ENCODE data around the gene GRM1. TPM values are rescaled to one million over a fixed set of nuclear protein-coding genes. Genes with fewer than 3 reads are reported as not detected.

The GRM1 gene
- total and polyA plus RNA-seq, 2 donors (not counting 1 experiment from before 2014, with no cell fraction given), result 0.17 TPM; not detected in 1

GRCh38 chr6:146484411-146484810, 455.5 kb downstream of the GRM1 start:
- Histone ChIP-seq H3K27ac (ENCODE audit: insufficient read depth, low read length) (no peak overlapping the region), H4K20me1 (ENCODE audit: control insufficient read depth, extremely low read depth, insufficient read depth, low read length) (no peaks in the 10 kb centered on the region), H3K9ac (ENCODE audit: insufficient read depth, low read length) (no peak overlapping the region), H3K79me2 (ENCODE audit: control insufficient read depth, insufficient read depth, low read length) (no peaks in the 10 kb centered on the region), H3K4me3 (replicated peaks in 1 of 4; ENCODE audit: control extremely low read depth in 1 of 4, insufficient read depth in 1 of 4, low read depth in 3 of 4, low read length in 4 of 4) (no peak overlapping the region), H3K4me2 (ENCODE audit: extremely low read depth, insufficient read depth, low read length) (no peak overlapping the region), H3K4me1 (ENCODE audit: control insufficient read depth, extremely low read depth, insufficient read depth, low read length) (no peaks in the 10 kb centered on the region), H3K36me3 (ENCODE audit: control insufficient read depth, insufficient read depth, low read length) (no peaks in the 10 kb centered on the region), H3K27me3 (ENCODE audit: control insufficient read depth, insufficient read depth, low read length) (no peaks in the 10 kb centered on the region), H2AFZ (ENCODE audit: low read length) (no peak overlapping the region), H3K9me3 (ENCODE audit: control insufficient read depth, insufficient read depth, low read depth, low read length) (no peaks in the 10 kb centered on the region)
- no peak for DNase-seq (ENCODE audit: low read depth in 2 of 2)
- TF ChIP-seq EZH2 (IDR thresholded peaks at IDR 0.05; ENCODE audit: low read length, missing control alignments), result no peak
- TF ChIP-seq CTCF (conservative IDR thresholded peaks at IDR 0.05 in 1 of 2, IDR thresholded peaks at IDR 0.05 in 1 of 2; ENCODE audit: low read depth in 1 of 2, low read length in 2 of 2), result no peak

Other genes with a start within 250 kb of the GRM1 start
- 17.7 and 25.9 TPM in 2 replicates for gene FBXO30, start 214.3 kb upstream of the GRM1 start, total RNA-seq
- gene FBXO30, start 214.3 kb upstream of the GRM1 start, polyA plus RNA-seq, result 9.5 and 11.6 TPM in 2 replicates
- gene SHPRH, start 64.7 kb upstream of the GRM1 start, total RNA-seq, result 18.3 and 20.5 TPM in 2 replicates
- gene SHPRH, start 64.7 kb upstream of the GRM1 start, polyA plus RNA-seq, result 5.5 and 8.0 TPM in 2 replicates